ENCODE measurements around the gene CEMP1. TPM values are rescaled to one million over a fixed set of nuclear protein-coding genes. Genes with fewer than 3 reads are reported as not detected.

Gene CEMP1
- total RNA-seq, 2 donors from 2014 or later = 0.52 to 1.3 TPM

DNA sequence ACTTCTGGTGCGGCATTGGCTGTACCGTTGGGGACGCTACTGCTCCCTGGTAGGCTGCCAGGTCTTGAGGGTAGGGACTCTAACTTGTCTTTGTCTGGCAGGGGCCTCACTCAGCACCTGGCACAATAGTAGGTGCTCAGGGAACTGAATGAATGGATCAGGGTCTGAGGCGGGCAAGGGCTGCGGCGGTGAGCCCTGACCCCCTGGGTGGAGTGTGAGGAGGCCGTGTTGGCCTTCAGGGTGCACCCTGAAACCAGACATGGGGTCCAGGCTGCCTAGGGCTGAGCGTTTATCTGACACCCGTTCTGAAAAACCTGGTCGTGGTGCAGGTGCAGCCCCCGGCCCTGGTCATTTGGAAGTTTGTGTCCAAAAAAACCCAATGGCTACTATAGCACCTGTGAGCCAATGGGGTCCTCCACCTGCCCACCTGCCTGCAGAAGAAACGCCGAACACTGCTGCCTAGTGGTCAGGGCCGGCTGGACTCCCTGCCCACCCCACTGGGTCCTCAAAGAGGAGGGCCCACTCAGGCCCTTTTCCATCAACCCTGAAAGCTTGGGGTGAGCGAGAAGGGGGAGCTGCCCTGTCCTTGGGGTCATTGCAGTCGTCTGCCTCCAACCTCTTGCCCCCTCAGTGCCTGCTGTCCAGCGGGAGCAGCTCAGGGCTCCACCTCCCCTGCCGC lies 22.3 kb downstream of the CEMP1 start:
- ATAC-seq (no peak), DNase-seq (peak in 1 of 4 donors; percentile 14)
- intact Hi-C loops (cut with DNase I) = no loop called here
- H3K27ac ChIP-seq = no peak overlapping the region
- 84 to 86% methylated on average over 14 to 15 of the region's 18 CpGs for WGBS, 2 donors
- peaks cover 16% of the 10 kb centered on the region for H3K4me1 ChIP-seq
- no peaks in the 10 kb centered on the region for H3K27me3 ChIP-seq
- no peak for TF ChIP-seq POLR2A (IDR thresholded peaks at IDR 0.05)
- TF ChIP-seq, protein P1, sequence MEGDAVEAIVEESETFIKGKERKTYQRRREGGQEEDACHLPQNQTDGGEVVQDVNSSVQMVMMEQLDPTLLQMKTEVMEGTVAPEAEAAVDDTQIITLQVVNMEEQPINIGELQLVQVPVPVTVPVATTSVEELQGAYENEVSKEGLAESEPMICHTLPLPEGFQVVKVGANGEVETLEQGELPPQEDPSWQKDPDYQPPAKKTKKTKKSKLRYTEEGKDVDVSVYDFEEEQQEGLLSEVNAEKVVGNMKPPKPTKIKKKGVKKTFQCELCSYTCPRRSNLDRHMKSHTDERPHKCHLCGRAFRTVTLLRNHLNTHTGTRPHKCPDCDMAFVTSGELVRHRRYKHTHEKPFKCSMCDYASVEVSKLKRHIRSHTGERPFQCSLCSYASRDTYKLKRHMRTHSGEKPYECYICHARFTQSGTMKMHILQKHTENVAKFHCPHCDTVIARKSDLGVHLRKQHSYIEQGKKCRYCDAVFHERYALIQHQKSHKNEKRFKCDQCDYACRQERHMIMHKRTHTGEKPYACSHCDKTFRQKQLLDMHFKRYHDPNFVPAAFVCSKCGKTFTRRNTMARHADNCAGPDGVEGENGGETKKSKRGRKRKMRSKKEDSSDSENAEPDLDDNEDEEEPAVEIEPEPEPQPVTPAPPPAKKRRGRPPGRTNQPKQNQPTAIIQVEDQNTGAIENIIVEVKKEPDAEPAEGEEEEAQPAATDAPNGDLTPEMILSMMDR (IDR thresholded peaks at IDR 0.05) = no peak
- H3K36me3 ChIP-seq (replicated peaks in 1 of 2; ENCODE audit: insufficient read depth in 1 of 2, low read depth in 2 of 2) = no peaks in the 10 kb centered on the region
- H3K9me3 ChIP-seq = no peaks in the 10 kb centered on the region
- H3K4me3 ChIP-seq = no peak overlapping the region

DNA sequence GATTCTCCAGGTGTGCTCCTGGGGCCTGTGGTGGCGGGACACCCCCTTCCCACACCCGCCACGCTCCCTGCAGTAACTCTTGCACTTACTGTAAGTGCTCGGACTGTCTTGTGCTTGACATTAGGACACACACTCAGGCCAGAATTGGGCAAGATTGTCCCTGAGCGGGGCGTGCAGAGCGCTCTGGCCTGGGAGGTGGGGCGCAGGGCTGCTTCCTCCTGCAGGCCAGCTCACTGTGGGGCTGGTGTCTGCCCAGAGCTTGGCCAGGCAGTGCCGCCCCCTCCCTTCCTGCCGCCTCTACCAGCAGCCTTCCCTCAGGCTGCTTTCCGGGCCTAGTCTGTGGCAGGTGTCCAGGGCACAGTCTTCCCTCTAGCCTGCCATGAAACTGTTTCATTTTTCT lies 23.5 kb downstream of the CEMP1 start:
- intact Hi-C loops (cut with DNase I) = no loop called here
- DNase-seq = peak in 2 of 4 donors; percentile 13 to 69

DNA sequence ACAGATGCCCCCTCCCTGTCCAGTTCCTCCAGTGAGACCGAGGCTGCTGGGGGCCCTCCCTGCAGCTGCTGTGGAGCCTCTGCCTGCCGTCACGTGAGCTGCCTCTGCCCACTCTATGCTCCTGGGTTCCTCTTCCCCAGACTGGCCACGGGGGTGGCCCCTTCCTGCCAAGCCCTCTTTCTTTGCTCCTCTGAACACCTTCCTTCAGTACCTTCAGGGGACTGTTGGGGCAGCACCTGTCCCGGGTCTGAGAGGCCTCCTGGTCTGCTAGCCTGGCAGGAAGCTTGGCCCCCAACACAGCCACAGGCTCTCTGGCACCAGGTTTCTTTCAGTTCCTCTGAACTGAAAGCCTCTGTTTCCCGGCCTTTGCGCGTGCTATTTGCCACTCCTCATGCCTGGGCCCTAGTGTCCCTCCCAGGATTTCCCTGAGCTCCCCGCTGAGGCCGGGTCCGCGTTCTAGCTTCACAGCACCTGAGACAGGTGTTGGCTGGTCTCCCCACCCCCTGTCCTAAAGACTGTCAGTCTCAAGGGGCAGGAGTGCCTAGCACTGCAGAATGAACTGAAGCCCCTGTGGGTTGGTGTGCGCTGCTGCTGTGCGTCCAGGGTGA lies 24.1 kb downstream of the CEMP1 start:
- H3K9me3 ChIP-seq = no peaks in the 10 kb centered on the region
- H3K4me1 ChIP-seq = peaks cover 12% of the 10 kb centered on the region
- DNase-seq (peak in 2 of 4 donors; percentile 15 to 58), ATAC-seq (no peak)
- H3K27me3 ChIP-seq = no peaks in the 10 kb centered on the region
- WGBS, 2 donors = 61 to 82% methylated on average over 12 to 14 of the region's 14 CpGs
- no peak overlapping the region for H3K4me3 ChIP-seq
- intact Hi-C loops (cut with DNase I) = no loop called here
- no peaks in the 10 kb centered on the region for H3K36me3 ChIP-seq (replicated peaks in 1 of 2; ENCODE audit: insufficient read depth in 1 of 2, low read depth in 2 of 2)
- TF ChIP-seq POLR2A (IDR thresholded peaks at IDR 0.05) = no peak
- TF ChIP-seq, protein P1 (IDR thresholded peaks at IDR 0.05) = no peak
- H3K27ac ChIP-seq = peak overlapping the region in 1 of 4 donors; percentile 60

More for the DNA sequence above, 23.5 kb downstream of the CEMP1 start:
- Histone ChIP-seq H3K9me3 (no peaks in the 10 kb centered on the region), H3K27ac (peak overlapping the region in 1 of 4 donors; percentile 60), H3K4me3 (no peak overlapping the region), H3K4me1 (peaks cover 12% of the 10 kb centered on the region), H3K27me3 (no peaks in the 10 kb centered on the region), H3K36me3 (replicated peaks in 1 of 2; ENCODE audit: insufficient read depth in 1 of 2, low read depth in 2 of 2) (no peaks in the 10 kb centered on the region)
- WGBS, 2 donors = 80 to 85% methylated on average over 6 to 11 of the region's 11 CpGs
- no peak for ATAC-seq
- TF ChIP-seq, protein P1 (IDR thresholded peaks at IDR 0.05) = no peak
- no peak for TF ChIP-seq POLR2A (IDR thresholded peaks at IDR 0.05)

DNA sequence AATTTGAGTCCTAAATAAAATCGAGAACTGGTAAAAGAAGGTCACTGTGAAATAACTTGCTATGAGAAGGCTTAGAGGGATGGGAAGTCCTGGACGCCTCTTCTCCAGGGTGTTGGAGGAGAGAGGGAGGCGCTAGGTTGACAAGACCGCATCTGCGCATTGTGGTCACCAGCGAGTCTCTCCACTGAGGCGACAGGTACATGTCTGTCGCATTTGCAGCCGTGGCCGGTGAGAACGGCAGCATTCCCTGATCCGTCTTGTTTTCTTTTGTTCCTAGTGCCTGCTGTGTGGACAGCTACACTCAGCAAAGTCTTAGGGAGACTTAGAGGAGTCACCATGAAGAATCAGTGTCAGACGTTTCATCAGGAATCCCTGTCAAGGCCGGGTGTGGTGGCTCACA lies 25.5 kb downstream of the CEMP1 start:
- H3K27ac ChIP-seq = peak overlapping the region in 1 of 4 donors; percentile 39
- intact Hi-C loops (cut with DNase I) = no loop called here
- peaks cover 23% of the 10 kb centered on the region for H3K4me1 ChIP-seq
- TF ChIP-seq, protein P1 (IDR thresholded peaks at IDR 0.05) = no peak
- TF ChIP-seq POLR2A (IDR thresholded peaks at IDR 0.05) = no peak
- no peak overlapping the region for H3K4me3 ChIP-seq
- 86 to 87% methylated on average over 14 of the region's 14 CpGs for WGBS, 2 donors
- H3K27me3 ChIP-seq = no peaks in the 10 kb centered on the region
- H3K9me3 ChIP-seq = no peaks in the 10 kb centered on the region
- DNase-seq (no peak), ATAC-seq (no peak)
- H3K36me3 ChIP-seq (replicated peaks in 1 of 2; ENCODE audit: insufficient read depth in 1 of 2, low read depth in 2 of 2) = no peaks in the 10 kb centered on the region

Measured in body of pancreas (tissue), 4 donors.